ENCODE data around the gene PRR5.

DNA sequence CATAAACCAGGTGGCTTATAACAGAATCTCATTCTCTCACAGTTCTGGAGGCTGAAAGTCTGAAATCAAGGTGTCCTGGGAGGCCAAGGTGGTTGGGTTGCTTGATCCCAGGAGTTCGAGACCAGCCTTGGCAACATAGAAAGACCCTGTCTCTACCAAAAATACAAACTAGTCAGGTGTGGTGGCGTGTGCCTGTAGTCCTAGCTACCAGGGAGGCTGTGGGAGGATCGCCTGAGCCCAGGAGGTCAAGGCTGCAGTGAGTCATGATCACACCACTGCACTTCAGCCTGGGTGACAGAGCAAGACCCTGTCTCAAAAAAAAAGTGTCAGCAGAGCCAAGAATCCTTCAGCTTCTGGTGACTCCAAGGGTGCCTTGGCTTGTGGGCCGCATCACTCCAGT is 8.9 kb upstream of the PRR5 start:
- TF ChIP-seq, protein P1, sequence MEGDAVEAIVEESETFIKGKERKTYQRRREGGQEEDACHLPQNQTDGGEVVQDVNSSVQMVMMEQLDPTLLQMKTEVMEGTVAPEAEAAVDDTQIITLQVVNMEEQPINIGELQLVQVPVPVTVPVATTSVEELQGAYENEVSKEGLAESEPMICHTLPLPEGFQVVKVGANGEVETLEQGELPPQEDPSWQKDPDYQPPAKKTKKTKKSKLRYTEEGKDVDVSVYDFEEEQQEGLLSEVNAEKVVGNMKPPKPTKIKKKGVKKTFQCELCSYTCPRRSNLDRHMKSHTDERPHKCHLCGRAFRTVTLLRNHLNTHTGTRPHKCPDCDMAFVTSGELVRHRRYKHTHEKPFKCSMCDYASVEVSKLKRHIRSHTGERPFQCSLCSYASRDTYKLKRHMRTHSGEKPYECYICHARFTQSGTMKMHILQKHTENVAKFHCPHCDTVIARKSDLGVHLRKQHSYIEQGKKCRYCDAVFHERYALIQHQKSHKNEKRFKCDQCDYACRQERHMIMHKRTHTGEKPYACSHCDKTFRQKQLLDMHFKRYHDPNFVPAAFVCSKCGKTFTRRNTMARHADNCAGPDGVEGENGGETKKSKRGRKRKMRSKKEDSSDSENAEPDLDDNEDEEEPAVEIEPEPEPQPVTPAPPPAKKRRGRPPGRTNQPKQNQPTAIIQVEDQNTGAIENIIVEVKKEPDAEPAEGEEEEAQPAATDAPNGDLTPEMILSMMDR (IDR thresholded peaks at IDR 0.05 in 2 of 3, conservative IDR thresholded peaks at IDR 0.05 in 1 of 3; ENCODE audit: borderline replicate concordance in 1 of 3, insufficient read depth in 1 of 3, low read depth in 2 of 3, low read length in 2 of 3): no peak
- TF ChIP-seq ZNF274 (IDR thresholded peaks at IDR 0.05; ENCODE audit: low read depth, low read length) (no peak), POLR2A (IDR thresholded peaks at IDR 0.05; ENCODE audit: borderline replicate concordance, extremely low read depth, insufficient read depth, insufficient read length) (no peak), RAD21 (IDR thresholded peaks at IDR 0.05; ENCODE audit: low read depth) (no peak), EZH2 (IDR thresholded peaks at IDR 0.05) (no peak), MAX (IDR thresholded peaks at IDR 0.05) (no peak), EGR1 (IDR thresholded peaks at IDR 0.05; ENCODE audit: low read depth) (no peak), POLR2AphosphoS5 (IDR thresholded peaks at IDR 0.05; ENCODE audit: low read depth, low read length) (no peak), ZFX (IDR thresholded peaks at IDR 0.05) (no peak), SIN3A (IDR thresholded peaks at IDR 0.05; ENCODE audit: low read depth) (no peak)
